ENCODE results near the gene KRTAP9-9. TPM values are rescaled to one million over a fixed set of nuclear protein-coding genes. Genes with fewer than 3 reads are reported as not detected.

KRTAP9-9 gene
- total and polyA plus RNA-seq, 12 donors = not detected

DNA sequence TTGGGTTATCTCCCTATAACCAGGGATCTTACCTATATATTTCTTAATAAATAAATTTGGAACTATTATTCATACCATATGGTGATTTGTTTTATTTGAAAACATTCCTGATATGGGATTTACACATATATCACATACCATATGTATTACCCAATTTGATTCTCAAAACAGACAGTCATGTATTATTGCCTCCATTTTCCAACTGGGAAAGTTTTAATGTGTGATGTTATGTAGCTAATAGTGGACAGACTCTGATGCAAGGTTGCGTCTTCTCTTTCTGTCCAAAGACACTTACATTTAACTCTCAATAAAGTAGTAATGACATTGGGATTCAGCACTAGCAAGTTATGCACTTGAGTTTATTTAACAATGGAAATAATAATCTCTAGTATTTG, 1.1 kb downstream of the KRTAP9-9 start:
- Histone ChIP-seq H3K9me3 (no peaks in the 10 kb centered on the region), H3K4me1 (no peaks in the 10 kb centered on the region), H3K27me3 (peaks cover 0 to 58% (median 40%) of the 10 kb centered on the region in 7 donors), H3K4me3 (no peak overlapping the region), H3K27ac (no peak overlapping the region), H3K36me3 (no peaks in the 10 kb centered on the region)
- no peak for ATAC-seq
- 95 to 98% methylated on average over 1 of the region's 1 CpG for WGBS, 2 donors
- DNase-seq = no peak
- intact Hi-C loops (cut with DNase I) = no loop called here
- TF ChIP-seq, protein P1, sequence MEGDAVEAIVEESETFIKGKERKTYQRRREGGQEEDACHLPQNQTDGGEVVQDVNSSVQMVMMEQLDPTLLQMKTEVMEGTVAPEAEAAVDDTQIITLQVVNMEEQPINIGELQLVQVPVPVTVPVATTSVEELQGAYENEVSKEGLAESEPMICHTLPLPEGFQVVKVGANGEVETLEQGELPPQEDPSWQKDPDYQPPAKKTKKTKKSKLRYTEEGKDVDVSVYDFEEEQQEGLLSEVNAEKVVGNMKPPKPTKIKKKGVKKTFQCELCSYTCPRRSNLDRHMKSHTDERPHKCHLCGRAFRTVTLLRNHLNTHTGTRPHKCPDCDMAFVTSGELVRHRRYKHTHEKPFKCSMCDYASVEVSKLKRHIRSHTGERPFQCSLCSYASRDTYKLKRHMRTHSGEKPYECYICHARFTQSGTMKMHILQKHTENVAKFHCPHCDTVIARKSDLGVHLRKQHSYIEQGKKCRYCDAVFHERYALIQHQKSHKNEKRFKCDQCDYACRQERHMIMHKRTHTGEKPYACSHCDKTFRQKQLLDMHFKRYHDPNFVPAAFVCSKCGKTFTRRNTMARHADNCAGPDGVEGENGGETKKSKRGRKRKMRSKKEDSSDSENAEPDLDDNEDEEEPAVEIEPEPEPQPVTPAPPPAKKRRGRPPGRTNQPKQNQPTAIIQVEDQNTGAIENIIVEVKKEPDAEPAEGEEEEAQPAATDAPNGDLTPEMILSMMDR (IDR thresholded peaks at IDR 0.05) = no peak

DNA sequence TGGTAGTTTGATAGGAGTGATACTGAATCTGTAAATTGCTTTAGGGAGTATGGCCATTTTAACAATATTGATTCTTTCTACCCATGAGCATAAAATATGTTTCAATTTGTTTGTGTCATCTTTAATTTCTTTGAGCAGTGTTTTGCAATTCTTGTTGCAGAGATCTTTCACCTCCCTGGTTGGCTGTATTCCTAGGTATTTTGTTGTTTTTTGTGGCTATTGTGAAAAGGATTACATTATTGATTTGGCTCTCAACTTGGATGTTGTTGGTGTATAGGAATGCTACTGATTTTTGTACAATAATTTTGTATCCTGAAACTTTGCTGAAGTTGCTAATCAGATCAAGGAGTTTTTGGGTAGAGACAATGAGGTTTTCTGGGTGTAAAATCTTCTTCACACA, 3.2 kb downstream of the KRTAP9-9 start:
- ATAC-seq (no peak), DNase-seq (no peak)
- Histone ChIP-seq H3K36me3 (no peaks in the 10 kb centered on the region), H3K4me1 (no peaks in the 10 kb centered on the region), H3K27me3 (peaks cover 0 to 49% (median 32%) of the 10 kb centered on the region in 7 donors), H3K9me3 (no peaks in the 10 kb centered on the region), H3K27ac (no peak overlapping the region), H3K4me3 (no peak overlapping the region)
- TF ChIP-seq, protein P1 (IDR thresholded peaks at IDR 0.05) = no peak
- intact Hi-C loops (cut with DNase I) = no loop called here

DNA sequence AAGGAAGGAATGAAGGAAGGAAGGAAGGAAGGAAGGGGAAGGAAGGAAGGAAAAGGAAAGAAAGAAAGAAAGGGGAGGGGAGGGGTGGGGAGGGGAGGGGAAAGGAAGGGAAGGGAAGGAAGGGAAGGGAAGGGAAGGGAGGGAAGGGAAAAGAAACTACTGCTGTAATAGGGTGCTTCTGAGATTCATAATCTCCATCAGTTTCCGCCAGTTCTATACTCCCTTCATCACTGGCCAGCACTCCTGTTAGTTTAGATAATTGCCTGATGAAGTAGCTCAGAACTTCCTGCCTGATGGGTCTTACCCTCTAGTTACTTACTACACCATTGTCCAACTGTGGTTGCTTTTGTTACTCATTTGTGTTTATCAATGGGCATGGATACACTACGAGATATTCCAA, 8.0 kb downstream of the KRTAP9-9 start:
- Histone ChIP-seq H3K4me3 (no peak overlapping the region), H3K27me3 (peaks cover 0 to 41% (median 18%) of the 10 kb centered on the region in 7 donors), H3K27ac (no peak overlapping the region), H3K36me3 (no peaks in the 10 kb centered on the region), H3K9me3 (no peaks in the 10 kb centered on the region), H3K4me1 (no peaks in the 10 kb centered on the region)
- no peak for DNase-seq
- WGBS, 2 donors = 79 to 84% methylated on average over 2 of the region's 2 CpGs
- TF ChIP-seq, protein P1 (IDR thresholded peaks at IDR 0.05) = no peak
- intact Hi-C loops (cut with DNase I) = no loop called here
- no peak for ATAC-seq

DNA sequence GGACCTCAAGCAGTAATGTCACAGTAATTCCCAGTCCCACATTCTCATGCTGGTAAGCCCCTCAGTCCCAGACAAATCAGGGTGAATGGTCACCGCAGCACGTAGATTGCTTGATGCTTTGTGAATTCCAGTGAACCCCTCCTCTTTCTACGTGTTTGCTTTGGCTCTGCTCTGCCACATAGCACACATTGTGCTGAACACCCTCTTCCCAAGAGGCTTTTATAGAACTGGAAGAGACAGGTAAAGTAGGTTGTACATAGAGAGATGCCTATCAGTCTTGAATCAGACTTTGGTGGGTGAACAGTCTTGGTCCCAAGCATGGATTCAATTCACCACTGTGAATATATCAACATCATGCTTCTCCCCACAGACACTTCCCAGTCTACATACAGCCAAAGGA, 9.4 kb downstream of the KRTAP9-9 start:
- WGBS, 2 donors = 78 to 85% methylated on average over 3 of the region's 3 CpGs
- intact Hi-C loops (cut with DNase I) = no loop called here
- H3K4me1 ChIP-seq = no peaks in the 10 kb centered on the region
- H3K9me3 ChIP-seq = no peaks in the 10 kb centered on the region
- H3K36me3 ChIP-seq = no peaks in the 10 kb centered on the region
- no peak overlapping the region for H3K27ac ChIP-seq
- TF ChIP-seq, protein P1 (IDR thresholded peaks at IDR 0.05) = no peak
- DNase-seq = no peak
- no peak for ATAC-seq
- no peak overlapping the region for H3K4me3 ChIP-seq
- H3K27me3 ChIP-seq = peaks cover 0 to 29% (median 12%) of the 10 kb centered on the region in 7 donors
